Cardiac fibroblast (primary cell): ENCODE results near the gene PSMC5.
"Not testable (repeated sequence)": the region's sequence is repeated elsewhere in the genome, so short reads cannot be mapped to it uniquely, and the experiment has no call there.

ENCODE experiments used
- DNase-seq, 2 donors: peaks; one replicate each; pipeline versions ENCODE4 v3.0.0 to v3.0.0-alpha.2; 2010; ENCODE audit warnings: low read depth in 2 of 2
- H3K4me3 ChIP-seq, 2 donors: replicated peaks in 1 of 2; 1 replicate in 1 of 2; 2 replicates in 1 of 2; pipeline ENCODE4 v1.5.1; 2011; ENCODE audit warnings: low read depth in 2 of 2, low read length in 2 of 2, mild to moderate bottlenecking in 2 of 2, moderate library complexity in 1 of 2
- TF ChIP-seq, protein P1 (sequence below): IDR thresholded peaks from one replicate; pipeline ENCODE4 v1.5.1; 2011; ENCODE audit warnings: low read depth, mild to moderate bottlenecking, low read length, inconsistent platforms

The PSMC5 gene

GRCh38 chr17:63850401-63850800 is 23.2 kb downstream of the PSMC5 start:
- no peak overlapping the region for H3K4me3 ChIP-seq
- TF ChIP-seq, protein P1, sequence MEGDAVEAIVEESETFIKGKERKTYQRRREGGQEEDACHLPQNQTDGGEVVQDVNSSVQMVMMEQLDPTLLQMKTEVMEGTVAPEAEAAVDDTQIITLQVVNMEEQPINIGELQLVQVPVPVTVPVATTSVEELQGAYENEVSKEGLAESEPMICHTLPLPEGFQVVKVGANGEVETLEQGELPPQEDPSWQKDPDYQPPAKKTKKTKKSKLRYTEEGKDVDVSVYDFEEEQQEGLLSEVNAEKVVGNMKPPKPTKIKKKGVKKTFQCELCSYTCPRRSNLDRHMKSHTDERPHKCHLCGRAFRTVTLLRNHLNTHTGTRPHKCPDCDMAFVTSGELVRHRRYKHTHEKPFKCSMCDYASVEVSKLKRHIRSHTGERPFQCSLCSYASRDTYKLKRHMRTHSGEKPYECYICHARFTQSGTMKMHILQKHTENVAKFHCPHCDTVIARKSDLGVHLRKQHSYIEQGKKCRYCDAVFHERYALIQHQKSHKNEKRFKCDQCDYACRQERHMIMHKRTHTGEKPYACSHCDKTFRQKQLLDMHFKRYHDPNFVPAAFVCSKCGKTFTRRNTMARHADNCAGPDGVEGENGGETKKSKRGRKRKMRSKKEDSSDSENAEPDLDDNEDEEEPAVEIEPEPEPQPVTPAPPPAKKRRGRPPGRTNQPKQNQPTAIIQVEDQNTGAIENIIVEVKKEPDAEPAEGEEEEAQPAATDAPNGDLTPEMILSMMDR, result no peak
- DNase-seq, result no peak

DNA sequence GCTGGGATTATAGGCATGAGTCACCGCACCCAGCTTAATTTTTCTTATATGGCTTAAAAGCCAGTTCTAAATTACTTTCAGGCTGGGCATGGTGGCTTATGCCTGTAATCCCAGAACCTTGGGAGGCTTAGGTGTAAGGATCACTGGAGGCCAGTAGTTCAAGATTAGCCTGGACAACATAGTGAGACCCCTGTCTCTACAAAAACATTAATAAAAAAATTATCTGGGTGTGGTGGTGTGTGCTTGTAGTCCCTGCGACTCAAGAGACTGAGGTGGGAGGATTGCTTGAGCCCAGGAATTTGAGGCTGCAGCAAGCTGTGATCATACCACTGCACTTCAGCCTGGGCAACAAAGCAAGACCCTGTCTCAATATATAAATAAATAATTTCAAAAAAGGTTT is 26.0 kb downstream of the PSMC5 start:
- no peak overlapping the region for H3K4me3 ChIP-seq
- no peak for DNase-seq
- TF ChIP-seq, protein P1, result no peak

DNA sequence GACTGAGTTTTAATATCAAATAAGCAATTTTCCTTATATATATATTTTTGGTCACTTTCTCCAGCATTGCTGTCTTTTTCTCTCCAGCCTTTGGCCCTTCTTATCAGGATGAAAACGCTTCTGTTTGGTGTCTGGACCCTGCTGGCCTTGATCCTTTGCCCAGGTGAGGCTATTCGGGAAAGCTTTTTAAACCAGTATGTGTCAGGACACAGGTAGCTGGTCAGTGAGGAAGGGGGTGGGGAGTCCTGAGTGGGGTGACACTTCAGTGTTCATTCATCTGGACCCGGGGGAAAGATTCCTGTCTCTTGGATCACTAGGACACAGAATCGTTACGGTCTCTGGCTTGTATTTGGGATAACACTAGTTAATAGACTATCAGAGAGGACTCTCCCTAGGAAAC is 27.5 kb downstream of the PSMC5 start:
- TF ChIP-seq, protein P1, result no peak
- H3K4me3 ChIP-seq, result no peak overlapping the region
- DNase-seq, result no peak

- no peak for DNase-seq
- no peak overlapping the region for H3K4me3 ChIP-seq
- TF ChIP-seq, protein P1, result no peak
Observed at GRCh38 chr17:63855185-63855584, 28.0 kb downstream of the PSMC5 start.

GRCh38 chr17:63856425-63856824 is 29.2 kb downstream of the PSMC5 start:
- not testable (repeated sequence) for H3K4me3 ChIP-seq, DNase-seq

DNA sequence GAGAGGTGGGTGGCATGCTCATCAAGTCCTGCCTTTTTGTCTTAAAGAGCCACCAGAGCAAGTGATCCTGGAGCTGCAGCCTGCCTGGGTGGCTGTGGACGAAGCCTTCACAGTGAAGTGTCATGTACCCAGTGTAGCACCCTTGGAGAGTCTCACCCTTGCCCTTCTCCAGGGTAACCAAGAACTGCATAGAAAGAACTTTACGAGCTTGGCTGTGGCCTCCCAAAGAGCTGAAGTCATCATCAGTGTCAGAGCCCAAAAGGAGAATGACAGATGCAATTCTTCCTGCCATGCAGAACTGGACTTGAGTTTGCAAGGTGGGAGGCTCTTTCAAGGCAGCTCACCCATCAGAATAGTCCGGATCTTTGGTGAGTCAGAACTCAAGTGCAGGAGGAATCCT is 32.0 kb downstream of the PSMC5 start:
- no peak overlapping the region for H3K4me3 ChIP-seq
- TF ChIP-seq, protein P1, result no peak
- no peak for DNase-seq

DNA sequence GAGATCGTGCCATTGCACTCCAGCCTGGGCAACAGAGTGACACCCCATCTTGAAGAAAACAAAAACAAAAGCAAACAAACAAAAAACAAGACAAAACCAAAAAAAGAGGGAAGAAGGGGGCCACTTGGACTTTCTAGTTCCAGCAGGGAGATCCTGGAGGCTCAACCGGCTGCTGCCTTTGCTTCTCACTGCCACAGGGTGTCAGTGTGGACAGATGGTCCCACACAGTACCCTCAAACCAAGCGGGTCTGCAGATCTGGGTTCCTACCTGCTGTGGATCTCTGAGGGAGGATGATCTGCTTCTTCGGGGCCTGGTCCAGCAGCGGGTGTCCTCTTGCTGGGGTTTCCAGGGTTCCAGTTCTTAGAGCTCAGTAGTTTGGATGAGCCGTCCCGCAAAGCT is 39.4 kb downstream of the PSMC5 start:
- TF ChIP-seq, protein P1, result peak; percentile 27
- H3K4me3 ChIP-seq, DNase-seq: not testable (repeated sequence)
